Lower lobe of right lung (tissue), 2 donors: Measurements from ENCODE around the gene TMEM115. TPM values are rescaled to one million over a fixed set of nuclear protein-coding genes. Genes with fewer than 3 reads are reported as not detected.

ENCODE experiments used
- ATAC-seq, 2 donors: fragments of 200-7000 bp; cut with Tn5 transposase; one replicate each; pipeline ENCODE4 v1.9.1; 2020 to 2022; ENCODE audit warnings: mild to moderate bottlenecking in 2 of 2, moderate library complexity in 2 of 2
- DNase-seq: peaks from one replicate; pipeline ENCODE4 v3.0.0-alpha.2; 2020
- H3K27ac ChIP-seq: fragments of 200-600 bp; one replicate; pipeline ENCODE4 v1.8.0; 2022
- H3K27me3 ChIP-seq: fragments of 200-600 bp; one replicate; pipeline ENCODE4 v1.8.0; 2022; ENCODE audit warnings: low read depth
- H3K36me3 ChIP-seq: fragments of 200-600 bp; one replicate; pipeline ENCODE4 v1.8.0; 2022; ENCODE audit warnings: mild to moderate bottlenecking
- H3K4me1 ChIP-seq: fragments of 200-600 bp; one replicate; pipeline ENCODE4 v1.8.0; 2022
- H3K4me3 ChIP-seq: fragments of 200-600 bp; one replicate; pipeline ENCODE4 v1.8.0; 2022; ENCODE audit warnings: mild to moderate bottlenecking
- H3K9me3 ChIP-seq: fragments of 200-600 bp; one replicate; pipeline ENCODE4 v1.8.0; 2022
- intact Hi-C: fragments of 100-400 bp; cut with DNase I; formaldehyde crosslinking; loops from one replicate; pipeline ENCODE4 v1.11.0; 2022
- total RNA-seq: library from RNA; stranded (reverse); fragmentation: NEBNext Ultra II Directional; extraction: Animal tissue kit (Norgen Biotek cat#: 25700); gene quantifications from one replicate; pipeline ENCODE4 v1.2.1, GENCODE V29; 2021
- TF ChIP-seq, protein P1 (sequence below): fragments of 200-600 bp; IDR thresholded peaks from one replicate; pipeline ENCODE4 v1.8.0; 2022; ENCODE audit warnings: antibody characterized with exemption, mild to moderate bottlenecking
- donor health status: DM: no; HTN: yes; CAD: no; lungs with severe emphysema.

The TMEM115 gene
- total RNA-seq, 1 donor from 2014 or later, result 37.5 TPM

- H3K27ac ChIP-seq, result no peak overlapping the region
- DNase-seq (no peak), ATAC-seq (no peak)
- intact Hi-C loops, result no loop called here
- no peaks in the 10 kb centered on the region for H3K9me3 ChIP-seq
- H3K36me3 ChIP-seq, result peaks cover 36% of the 10 kb centered on the region
- peaks cover 63% of the 10 kb centered on the region for H3K4me1 ChIP-seq
- no peaks in the 10 kb centered on the region for H3K27me3 ChIP-seq
- TF ChIP-seq, protein P1, sequence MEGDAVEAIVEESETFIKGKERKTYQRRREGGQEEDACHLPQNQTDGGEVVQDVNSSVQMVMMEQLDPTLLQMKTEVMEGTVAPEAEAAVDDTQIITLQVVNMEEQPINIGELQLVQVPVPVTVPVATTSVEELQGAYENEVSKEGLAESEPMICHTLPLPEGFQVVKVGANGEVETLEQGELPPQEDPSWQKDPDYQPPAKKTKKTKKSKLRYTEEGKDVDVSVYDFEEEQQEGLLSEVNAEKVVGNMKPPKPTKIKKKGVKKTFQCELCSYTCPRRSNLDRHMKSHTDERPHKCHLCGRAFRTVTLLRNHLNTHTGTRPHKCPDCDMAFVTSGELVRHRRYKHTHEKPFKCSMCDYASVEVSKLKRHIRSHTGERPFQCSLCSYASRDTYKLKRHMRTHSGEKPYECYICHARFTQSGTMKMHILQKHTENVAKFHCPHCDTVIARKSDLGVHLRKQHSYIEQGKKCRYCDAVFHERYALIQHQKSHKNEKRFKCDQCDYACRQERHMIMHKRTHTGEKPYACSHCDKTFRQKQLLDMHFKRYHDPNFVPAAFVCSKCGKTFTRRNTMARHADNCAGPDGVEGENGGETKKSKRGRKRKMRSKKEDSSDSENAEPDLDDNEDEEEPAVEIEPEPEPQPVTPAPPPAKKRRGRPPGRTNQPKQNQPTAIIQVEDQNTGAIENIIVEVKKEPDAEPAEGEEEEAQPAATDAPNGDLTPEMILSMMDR, result no peak
- H3K4me3 ChIP-seq, result no peak overlapping the region
These were observed 33.2 kb downstream of the TMEM115 start for GRCh38 chr3:50326182-50326541.

DNA sequence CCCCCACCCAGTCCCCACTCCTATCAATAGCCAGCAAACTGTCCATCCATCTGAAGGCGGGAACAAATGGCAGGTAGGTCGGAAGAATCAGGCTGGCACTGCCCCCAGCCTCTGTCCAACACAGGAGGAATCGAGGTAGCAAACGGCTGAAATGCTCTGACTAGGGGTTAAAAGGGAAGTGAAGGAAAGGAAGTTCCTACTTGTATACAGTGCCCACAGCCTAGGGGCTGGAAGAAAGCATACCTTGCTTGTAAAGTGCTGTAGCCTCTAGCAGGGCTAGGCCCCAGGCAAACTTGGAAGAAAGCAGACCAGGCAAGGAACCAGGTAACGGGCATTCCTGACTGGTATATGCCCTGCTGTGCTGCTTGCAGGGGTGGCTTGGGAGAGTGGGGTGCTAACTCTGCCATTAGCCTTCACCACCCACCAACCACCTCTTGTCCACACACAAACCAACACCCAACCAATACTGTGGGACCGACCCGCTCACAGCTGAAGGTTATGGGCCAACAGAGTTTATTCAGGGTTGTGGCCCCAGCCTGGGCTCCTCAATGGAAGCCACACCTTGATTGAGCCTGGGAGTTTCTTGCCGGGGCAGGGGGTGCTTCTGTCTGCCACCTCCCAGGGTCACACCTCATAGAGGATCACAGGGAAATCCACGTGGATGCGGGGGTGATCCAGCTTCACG lies 33.7 kb downstream of the TMEM115 start:
- intact Hi-C loops, result no loop called here
- no peaks in the 10 kb centered on the region for H3K27me3 ChIP-seq
- peaks cover 64% of the 10 kb centered on the region for H3K4me1 ChIP-seq
- H3K27ac ChIP-seq, result peak overlapping the region; percentile 98
- TF ChIP-seq, protein P1, result no peak
- H3K4me3 ChIP-seq, result no peak overlapping the region
- peaks cover 31% of the 10 kb centered on the region for H3K36me3 ChIP-seq
- DNase-seq (no peak), ATAC-seq (no peak)
- H3K9me3 ChIP-seq, result no peaks in the 10 kb centered on the region

- TF ChIP-seq, protein P1, result no peak
- no peak for ATAC-seq
- Histone ChIP-seq H3K9me3 (no peaks in the 10 kb centered on the region), H3K36me3 (peaks cover 28% of the 10 kb centered on the region), H3K27me3 (no peaks in the 10 kb centered on the region), H3K4me1 (peaks cover 69% of the 10 kb centered on the region), H3K4me3 (no peak overlapping the region), H3K27ac (peak overlapping the region; percentile 98)
- intact Hi-C loops, result no loop called here
- DNase-seq, result no peak
These were observed 34.2 kb downstream of the TMEM115 start for GRCh38 chr3:50325113-50325480.

- ATAC-seq (peak; percentile 7 to 9), DNase-seq (peak; percentile 81)
- H3K36me3 ChIP-seq, result peaks cover 28% of the 10 kb centered on the region
- TF ChIP-seq, protein P1, result peak; percentile 87
- intact Hi-C loops, result no loop called here
- H3K9me3 ChIP-seq, result no peaks in the 10 kb centered on the region
- no peaks in the 10 kb centered on the region for H3K27me3 ChIP-seq
- peak overlapping the region; percentile 98 for H3K27ac ChIP-seq
- H3K4me3 ChIP-seq, result peak overlapping the region; percentile 9
- peaks cover 75% of the 10 kb centered on the region for H3K4me1 ChIP-seq
These were observed 34.8 kb downstream of the TMEM115 start for GRCh38 chr3:50324351-50325112.

DNA sequence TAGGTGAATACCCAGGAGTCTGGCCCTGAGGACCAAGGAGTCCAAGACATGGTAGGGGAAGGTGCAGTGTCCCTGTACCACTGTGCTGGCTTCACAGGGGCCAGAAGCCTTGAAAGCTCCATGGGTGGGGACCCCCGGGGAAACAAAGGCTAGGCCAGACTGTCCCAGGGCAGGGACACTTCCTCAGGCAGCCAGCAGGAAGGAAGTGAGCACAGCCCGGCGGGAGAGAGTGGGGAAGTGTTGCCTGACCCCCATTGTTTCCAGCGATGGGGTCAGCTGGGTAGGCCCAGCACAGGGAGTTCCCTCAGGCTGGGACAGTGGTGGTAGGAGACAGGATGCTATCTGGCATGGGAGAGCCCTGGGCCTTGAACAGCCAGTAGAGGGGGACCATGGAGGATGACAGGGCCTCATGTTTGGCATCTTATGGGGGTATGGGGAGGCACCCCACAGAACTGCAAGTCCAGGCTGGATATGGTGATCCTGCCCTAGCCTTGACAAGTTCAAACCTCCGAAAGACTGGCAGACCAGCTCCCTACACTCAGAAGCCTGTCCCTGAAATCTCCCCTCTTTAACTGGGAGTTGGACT lies 35.6 kb downstream of the TMEM115 start:
- peaks cover 31% of the 10 kb centered on the region for H3K36me3 ChIP-seq
- TF ChIP-seq, protein P1, result peak; percentile 11
- H3K27me3 ChIP-seq, result no peaks in the 10 kb centered on the region
- no peaks in the 10 kb centered on the region for H3K9me3 ChIP-seq
- DNase-seq (peak; percentile 72), ATAC-seq (peak in 1 of 2 donors; percentile 4)
- peak overlapping the region; percentile 98 for H3K27ac ChIP-seq
- peak overlapping the region; percentile 91 for H3K4me3 ChIP-seq
- peaks cover 81% of the 10 kb centered on the region for H3K4me1 ChIP-seq
- intact Hi-C loops, result no loop called here
